OCI-LY3 (cell line): Measurements from ENCODE around the gene GLYR1.

ENCODE experiments used
- CTCF ChIP-seq: fragments of 200-600, 300-600 bp; sonication (generic); IDR thresholded peaks from 2 replicates; pipeline ENCODE4 v1.5.1; 2014; ENCODE audit warnings: antibody characterized with exemption, low read length, low read depth
- EZH2phosphoT487 ChIP-seq: fragments of 200-600 bp; shearing (Covaris generic); IDR thresholded peaks from 2 replicates; pipeline ENCODE4 v1.6.1; 2018; ENCODE audit warnings: antibody characterized with exemption, mixed run types, low read depth

DNA sequence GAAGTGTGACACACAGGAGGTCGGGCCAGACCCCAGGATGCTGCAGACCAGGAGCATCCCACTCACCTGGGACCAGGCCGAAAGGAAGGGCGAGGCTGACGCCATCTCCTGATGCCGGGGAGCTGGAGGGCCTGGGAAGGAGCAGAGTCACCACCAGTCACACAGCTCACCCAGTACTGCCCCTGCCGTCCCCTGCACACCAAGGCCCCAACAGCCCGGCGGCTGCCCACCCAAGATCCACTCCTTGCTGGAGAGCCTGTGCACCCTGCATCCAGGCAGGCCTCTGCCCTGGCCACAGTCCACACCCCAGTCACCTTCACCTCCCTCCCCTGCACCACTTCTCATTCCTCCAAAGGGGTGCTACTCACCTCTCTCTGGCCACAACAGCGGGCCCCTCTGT lies 84.9 kb downstream of the GLYR1 start:
- TF ChIP-seq CTCF (no peak), EZH2phosphoT487 (no peak)
